ENCODE results near the gene CHD6.

CHD6 gene

DNA sequence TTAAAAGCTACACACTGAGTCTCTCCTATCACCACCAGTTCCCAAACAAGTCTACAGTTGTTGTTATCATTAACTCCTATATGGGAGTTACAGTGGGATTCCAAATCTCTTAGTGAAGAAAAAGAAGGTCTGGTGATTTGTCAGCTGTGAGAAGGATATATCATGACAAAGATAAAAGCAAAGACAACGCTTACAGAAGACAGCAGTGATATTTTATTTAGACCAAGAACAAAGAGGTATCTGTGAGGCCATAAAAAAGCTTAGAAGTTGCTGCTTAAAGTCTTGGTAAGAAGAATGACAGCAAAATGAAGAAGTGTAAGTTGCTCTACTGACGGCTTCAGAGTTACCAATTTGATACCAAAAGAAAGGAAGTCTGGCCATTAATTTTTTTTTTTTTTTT lies 47.2 kb downstream of the CHD6 start:
- no peaks in the 10 kb centered on the region for H3K9me3 ChIP-seq (ENCODE audit: low read length)
- no peaks in the 10 kb centered on the region for H3K36me3 ChIP-seq (ENCODE audit: insufficient read depth, low read length)
- H3K9me2 ChIP-seq (ENCODE audit: low read depth, low read length): no peaks in the 10 kb centered on the region
- TF ChIP-seq, protein P1, sequence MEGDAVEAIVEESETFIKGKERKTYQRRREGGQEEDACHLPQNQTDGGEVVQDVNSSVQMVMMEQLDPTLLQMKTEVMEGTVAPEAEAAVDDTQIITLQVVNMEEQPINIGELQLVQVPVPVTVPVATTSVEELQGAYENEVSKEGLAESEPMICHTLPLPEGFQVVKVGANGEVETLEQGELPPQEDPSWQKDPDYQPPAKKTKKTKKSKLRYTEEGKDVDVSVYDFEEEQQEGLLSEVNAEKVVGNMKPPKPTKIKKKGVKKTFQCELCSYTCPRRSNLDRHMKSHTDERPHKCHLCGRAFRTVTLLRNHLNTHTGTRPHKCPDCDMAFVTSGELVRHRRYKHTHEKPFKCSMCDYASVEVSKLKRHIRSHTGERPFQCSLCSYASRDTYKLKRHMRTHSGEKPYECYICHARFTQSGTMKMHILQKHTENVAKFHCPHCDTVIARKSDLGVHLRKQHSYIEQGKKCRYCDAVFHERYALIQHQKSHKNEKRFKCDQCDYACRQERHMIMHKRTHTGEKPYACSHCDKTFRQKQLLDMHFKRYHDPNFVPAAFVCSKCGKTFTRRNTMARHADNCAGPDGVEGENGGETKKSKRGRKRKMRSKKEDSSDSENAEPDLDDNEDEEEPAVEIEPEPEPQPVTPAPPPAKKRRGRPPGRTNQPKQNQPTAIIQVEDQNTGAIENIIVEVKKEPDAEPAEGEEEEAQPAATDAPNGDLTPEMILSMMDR (IDR thresholded peaks at IDR 0.05; ENCODE audit: low read length): no peak
- TF ChIP-seq EZH2 (IDR thresholded peaks at IDR 0.05; ENCODE audit: borderline replicate concordance, low read length): no peak
- H3F3A ChIP-seq (ENCODE audit: insufficient read depth, low read length): no peaks in the 10 kb centered on the region
- H3K4me3 ChIP-seq (ENCODE audit: low read depth, low read length, poor library complexity, severe bottlenecking): no peak overlapping the region
- H2AFZ ChIP-seq (ENCODE audit: low read length): no peak overlapping the region
- no peak overlapping the region for H3K4me2 ChIP-seq (ENCODE audit: low read length)
- 0 out of 2 replicates have a peak, but pooled peaks cover 2% of the 10 kb centered on the region for H4K20me1 ChIP-seq (ENCODE audit: insufficient read depth, low read length)
- H3K27me3 ChIP-seq (ENCODE audit: insufficient read depth, low read length): no peaks in the 10 kb centered on the region
- peaks cover 31% of the 10 kb centered on the region for H3K79me2 ChIP-seq (ENCODE audit: insufficient read depth, low read length)
- no peak overlapping the region for H3K9ac ChIP-seq (ENCODE audit: low read length)
- H3K4me1 ChIP-seq (ENCODE audit: insufficient read depth, low read length, severe bottlenecking): peaks cover 15% of the 10 kb centered on the region
- H3K27ac ChIP-seq (ENCODE audit: low read depth, low read length, poor library complexity, severe bottlenecking): no peak overlapping the region

DNA sequence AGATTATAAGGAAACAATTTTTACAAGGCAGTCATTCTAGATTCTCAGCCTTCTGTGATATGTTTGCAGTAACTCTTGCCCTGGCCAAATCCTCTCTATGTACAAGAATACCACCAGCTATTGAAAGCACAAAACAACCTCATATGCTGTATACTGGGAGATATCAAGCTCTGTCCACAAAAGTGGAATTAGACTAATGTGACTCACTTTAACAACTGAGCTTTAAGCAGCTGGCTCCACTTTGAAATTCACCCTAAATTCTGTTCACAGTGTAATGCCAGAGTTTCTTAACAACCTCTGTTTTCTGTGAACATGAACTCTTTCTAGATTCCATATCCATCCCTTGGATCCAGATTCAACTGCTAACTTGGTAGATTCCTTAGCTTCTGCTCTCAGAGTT lies 47.6 kb downstream of the CHD6 start:
- TF ChIP-seq, protein P1 (IDR thresholded peaks at IDR 0.05; ENCODE audit: low read length): no peak
- TF ChIP-seq EZH2 (IDR thresholded peaks at IDR 0.05; ENCODE audit: borderline replicate concordance, low read length): no peak
- Histone ChIP-seq H3K4me3 (ENCODE audit: low read depth, low read length, poor library complexity, severe bottlenecking) (no peak overlapping the region), H3K36me3 (ENCODE audit: insufficient read depth, low read length) (no peaks in the 10 kb centered on the region), H3K79me2 (ENCODE audit: insufficient read depth, low read length) (peaks cover 27% of the 10 kb centered on the region), H3K9me2 (ENCODE audit: low read depth, low read length) (no peaks in the 10 kb centered on the region), H3K9me3 (ENCODE audit: low read length) (no peaks in the 10 kb centered on the region), H3K4me2 (ENCODE audit: low read length) (no peak overlapping the region), H3K27me3 (ENCODE audit: insufficient read depth, low read length) (no peaks in the 10 kb centered on the region), H3F3A (ENCODE audit: insufficient read depth, low read length) (no peaks in the 10 kb centered on the region), H4K20me1 (ENCODE audit: insufficient read depth, low read length) (0 out of 2 replicates have a peak, but pooled peaks cover 2% of the 10 kb centered on the region), H3K4me1 (ENCODE audit: insufficient read depth, low read length, severe bottlenecking) (peaks cover 15% of the 10 kb centered on the region), H3K9ac (ENCODE audit: low read length) (no peak overlapping the region), H3K27ac (ENCODE audit: low read depth, low read length, poor library complexity, severe bottlenecking) (no peak overlapping the region), H2AFZ (ENCODE audit: low read length) (no peak overlapping the region)

DNA sequence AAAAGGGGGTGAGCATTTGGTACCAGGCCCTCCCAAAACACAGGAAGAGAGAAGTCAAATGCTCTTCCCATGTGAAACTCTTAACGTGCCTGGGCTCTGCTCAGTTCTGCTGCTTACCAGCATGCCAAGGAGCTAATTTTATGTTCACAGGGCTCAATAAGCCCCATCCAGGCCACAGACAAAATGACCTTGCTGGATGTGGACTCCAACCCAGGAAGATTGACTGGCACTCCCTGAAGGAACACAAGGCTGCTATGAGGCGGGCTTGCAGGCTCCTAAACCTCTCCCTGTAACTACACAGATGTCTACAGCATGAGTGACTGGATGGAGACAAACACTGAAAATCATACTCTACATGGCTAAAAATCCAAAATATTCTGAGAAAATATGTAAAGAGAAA lies 50.6 kb downstream of the CHD6 start:
- Histone ChIP-seq H3K36me3 (ENCODE audit: insufficient read depth, low read length) (no peaks in the 10 kb centered on the region), H3K79me2 (ENCODE audit: insufficient read depth, low read length) (peaks cover 17% of the 10 kb centered on the region; the same call in 1 of the 2 replicates), H3F3A (ENCODE audit: insufficient read depth, low read length) (no peaks in the 10 kb centered on the region), H3K4me1 (ENCODE audit: insufficient read depth, low read length, severe bottlenecking) (peaks cover 15% of the 10 kb centered on the region), H4K20me1 (ENCODE audit: insufficient read depth, low read length) (0 out of 2 replicates have a peak, but pooled peaks cover 2% of the 10 kb centered on the region), H3K9me3 (ENCODE audit: low read length) (no peaks in the 10 kb centered on the region), H3K27me3 (ENCODE audit: insufficient read depth, low read length) (no peaks in the 10 kb centered on the region), H3K4me2 (ENCODE audit: low read length) (no peak overlapping the region), H3K4me3 (ENCODE audit: low read depth, low read length, poor library complexity, severe bottlenecking) (no peak overlapping the region), H2AFZ (ENCODE audit: low read length) (no peak overlapping the region), H3K9me2 (ENCODE audit: low read depth, low read length) (no peaks in the 10 kb centered on the region), H3K27ac (ENCODE audit: low read depth, low read length, poor library complexity, severe bottlenecking) (no peak overlapping the region), H3K9ac (ENCODE audit: low read length) (no peak overlapping the region)
- no peak for TF ChIP-seq EZH2 (IDR thresholded peaks at IDR 0.05; ENCODE audit: borderline replicate concordance, low read length)
- TF ChIP-seq, protein P1 (IDR thresholded peaks at IDR 0.05; ENCODE audit: low read length): no peak

Data from OCI-LY1 (cell line).